Esophagus squamous epithelium (tissue), 5 donors: ENCODE data around the gene DRD5. TPM values are rescaled to one million over a fixed set of nuclear protein-coding genes. Genes with fewer than 3 reads are reported as not detected.

ENCODE experiments used
- DNase-seq: peaks from one replicate; lab custom pipeline; 2025; lab: John Stamatoyannopoulos, UW
- H3K27ac ChIP-seq, 4 donors: fragments of 200-600 bp; sonication (generic); one replicate each; pipeline ENCODE4 v1.5.1; 2016 to 2019; ENCODE audit warnings: mild to moderate bottlenecking in 1 of 4
- H3K27me3 ChIP-seq, 4 donors: fragments of 200-600 bp; sonication (generic); 1 replicate in 3 of 4; 2 replicates in 1 of 4; pipeline versions ENCODE4 v1.5.1 to v1.6.0; 2017 to 2021; ENCODE audit warnings: antibody characterized with exemption in 1 of 4
- H3K36me3 ChIP-seq, 3 donors: fragments of 200-600 bp; sonication (generic); one replicate each; pipeline ENCODE4 v1.5.1; 2016 to 2019
- H3K4me1 ChIP-seq, 3 donors: fragments of 200-600 bp; sonication (generic); one replicate each; pipeline ENCODE4 v1.5.1; 2017 to 2019
- H3K4me3 ChIP-seq, 4 donors: fragments of 200-600 bp; sonication (generic); 1 replicate in 3 of 4; 2 replicates in 1 of 4; pipeline ENCODE4 v1.5.1; 2016 to 2019; ENCODE audit warnings: mild to moderate bottlenecking in 2 of 4, moderate library complexity in 1 of 4
- H3K9me3 ChIP-seq, 3 donors: fragments of 200-600 bp; sonication (generic); one replicate each; pipeline ENCODE4 v1.5.1; 2016 to 2019
- POLR2A ChIP-seq, 4 donors: fragments of 450-650 bp; IDR thresholded peaks; one replicate each; pipeline ENCODE4 v1.6.1; 2017; ENCODE audit warnings: antibody characterized with exemption in 4 of 4, mild to moderate bottlenecking in 4 of 4, moderate library complexity in 3 of 4
- WGBS, 2 donors: methylation state at CpG; one replicate each; pipeline ENCODE4 v1.1.5; 2018; 5-methylcytosine and 5-hydroxymethylcytosine counted together
- intact Hi-C: fragments of 100-400 bp; cut with DNase I; formaldehyde crosslinking; loops from one replicate; pipeline ENCODE4 v1.15.0; 2022
- small RNA-seq, 4 donors: library from RNA; depleted of rRNA; stranded (forward); fragments of <200 nt; gene quantifications; one replicate each; pipeline ENCODE3, GENCODE V24; 2016
- total RNA-seq, 4 donors: library from RNA; depleted of rRNA; stranded (reverse); fragments of >200 nt; gene quantifications; one replicate each; pipeline ENCODE4 v1.1.0, GENCODE V29; 2016
- TF ChIP-seq, protein P1 (sequence below), 6 experiments: fragments of 450-650 bp in 4 of 6; fragments of 200-600 bp in 2 of 6; sonication (generic) in 2 of 6; IDR thresholded peaks; one replicate each; pipeline ENCODE4 v1.5.1; 2016 to 2019; ENCODE audit warnings: antibody characterized with exemption in 6 of 6, mild to moderate bottlenecking in 4 of 6, moderate library complexity in 4 of 6
- donor health status: DM: yes; HTN: yes; CAD: no.

DRD5 gene
- total RNA-seq, 4 donors from 2014 or later, result not detected

DNA sequence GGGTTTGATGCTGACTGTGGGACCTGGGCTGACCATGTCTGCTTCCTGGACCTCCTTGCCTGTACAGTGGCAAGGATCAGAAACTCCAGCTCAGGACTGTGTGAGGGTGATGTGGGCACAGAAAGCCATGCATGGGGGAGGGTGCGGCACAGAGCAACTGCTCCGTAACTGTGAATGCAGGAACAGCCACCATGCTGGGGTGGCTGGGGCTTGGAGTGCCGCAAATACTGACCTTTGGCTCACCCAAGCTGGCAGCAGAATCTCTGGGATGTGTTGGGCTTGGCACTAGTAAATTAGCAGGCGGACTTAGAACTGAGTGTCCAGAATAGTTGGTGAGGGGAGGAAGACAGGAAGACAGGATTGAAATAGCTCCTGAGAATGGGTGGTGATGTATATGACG lies 52.0 kb downstream of the DRD5 start:
- intact Hi-C loops, result no loop called here
- Histone ChIP-seq H3K27ac (no peak overlapping the region), H3K27me3 (no peaks in the 10 kb centered on the region), H3K4me3 (no peak overlapping the region), H3K4me1 (no peaks in the 10 kb centered on the region), H3K9me3 (no peaks in the 10 kb centered on the region), H3K36me3 (peaks cover 0 to 21% (median 0%) of the 10 kb centered on the region in 3 donors)
- no peak for DNase-seq
- TF ChIP-seq, protein P1, sequence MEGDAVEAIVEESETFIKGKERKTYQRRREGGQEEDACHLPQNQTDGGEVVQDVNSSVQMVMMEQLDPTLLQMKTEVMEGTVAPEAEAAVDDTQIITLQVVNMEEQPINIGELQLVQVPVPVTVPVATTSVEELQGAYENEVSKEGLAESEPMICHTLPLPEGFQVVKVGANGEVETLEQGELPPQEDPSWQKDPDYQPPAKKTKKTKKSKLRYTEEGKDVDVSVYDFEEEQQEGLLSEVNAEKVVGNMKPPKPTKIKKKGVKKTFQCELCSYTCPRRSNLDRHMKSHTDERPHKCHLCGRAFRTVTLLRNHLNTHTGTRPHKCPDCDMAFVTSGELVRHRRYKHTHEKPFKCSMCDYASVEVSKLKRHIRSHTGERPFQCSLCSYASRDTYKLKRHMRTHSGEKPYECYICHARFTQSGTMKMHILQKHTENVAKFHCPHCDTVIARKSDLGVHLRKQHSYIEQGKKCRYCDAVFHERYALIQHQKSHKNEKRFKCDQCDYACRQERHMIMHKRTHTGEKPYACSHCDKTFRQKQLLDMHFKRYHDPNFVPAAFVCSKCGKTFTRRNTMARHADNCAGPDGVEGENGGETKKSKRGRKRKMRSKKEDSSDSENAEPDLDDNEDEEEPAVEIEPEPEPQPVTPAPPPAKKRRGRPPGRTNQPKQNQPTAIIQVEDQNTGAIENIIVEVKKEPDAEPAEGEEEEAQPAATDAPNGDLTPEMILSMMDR (IDR thresholded peaks at IDR 0.05), result no peak
- TF ChIP-seq POLR2A (IDR thresholded peaks at IDR 0.05), result no peak
- 97% methylated on average over 4 to 5 of the region's 5 CpGs for WGBS, 2 donors

Small RNA genes lying within 50 kb of the gene (small RNA-seq; reads per million reads assigned to genes)
- 0 reads per million in 4 donors for gene RNA5SP154

Other genes with a start within 250 kb of the DRD5 start
- gene SLC2A9, start 239.9 kb downstream of the DRD5 start, total RNA-seq, result 10 to 100 TPM in 2 of 4 donors, 1 to 10 TPM in 2; 8.0 to 18.7 (median 11.5) TPM